DLD1 (cell line): ENCODE data around the gene TMEM247.
"Not testable (repeated sequence)": the region's sequence is repeated elsewhere in the genome, so short reads cannot be mapped to it uniquely, and the experiment has no call there.

Source experiments
- in situ Hi-C: cut with HindIII; loops from 2 replicates; pipeline ENCODE4 v1.10.0; 2017; ENCODE audit warnings: low sequenced_read_pairs

Gene TMEM247

GRCh38 chr2:46508759-46509158, 29.4 kb downstream of the TMEM247 start:
- in situ Hi-C loops: no loop called here

- in situ Hi-C loops: no loop called here
Measured at GRCh38 chr2:46509804-46510203, 30.4 kb downstream of the TMEM247 start.

- in situ Hi-C loops: no loop called here
Measured at GRCh38 chr2:46510598-46511177, 31.3 kb downstream of the TMEM247 start.

GRCh38 chr2:46512185-46512584, 32.8 kb downstream of the TMEM247 start:
- in situ Hi-C loops: no loop called here

GRCh38 chr2:46514738-46515137, 35.4 kb downstream of the TMEM247 start:
- in situ Hi-C loops: no loop called here

- in situ Hi-C loops: no loop called here
Measured at GRCh38 chr2:46517485-46517884, 38.1 kb downstream of the TMEM247 start.

- in situ Hi-C loops: no loop called here
Measured at GRCh38 chr2:46518861-46519260, 39.5 kb downstream of the TMEM247 start.

GRCh38 chr2:46519265-46519664, 39.9 kb downstream of the TMEM247 start:
- in situ Hi-C loops: no loop called here

GRCh38 chr2:46520130-46520711, 40.9 kb downstream of the TMEM247 start:
- in situ Hi-C loops: no loop called here

GRCh38 chr2:46521215-46521683, 41.9 kb downstream of the TMEM247 start:
- in situ Hi-C loops: no loop called here

GRCh38 chr2:46522385-46522784, 43.0 kb downstream of the TMEM247 start:
- in situ Hi-C loops: not testable (repeated sequence)

- in situ Hi-C loops: no loop called here
Measured at GRCh38 chr2:46525522-46526155, 46.3 kb downstream of the TMEM247 start.

GRCh38 chr2:46528880-46529279, 49.5 kb downstream of the TMEM247 start:
- in situ Hi-C loops: no loop called here

GRCh38 chr2:46530639-46531038, 51.3 kb downstream of the TMEM247 start:
- in situ Hi-C loops: no loop called here

- in situ Hi-C loops: no loop called here
Measured at GRCh38 chr2:46531863-46532262, 52.5 kb downstream of the TMEM247 start.
